ENCODE data around the gene KRT77.
"Not testable (repeated sequence)": the region's sequence is repeated elsewhere in the genome, so short reads cannot be mapped to it uniquely, and the experiment has no call there.

KRT77 gene

GRCh38 chr12:52703424-52703823 is at the start of gene KRT77:
Gene KRT77, minus strand, starts transcription at chr12:52703524. Its CDS starts 90 bp downstream, at chr12:52703434.
- no peak for DNase-seq

DNA sequence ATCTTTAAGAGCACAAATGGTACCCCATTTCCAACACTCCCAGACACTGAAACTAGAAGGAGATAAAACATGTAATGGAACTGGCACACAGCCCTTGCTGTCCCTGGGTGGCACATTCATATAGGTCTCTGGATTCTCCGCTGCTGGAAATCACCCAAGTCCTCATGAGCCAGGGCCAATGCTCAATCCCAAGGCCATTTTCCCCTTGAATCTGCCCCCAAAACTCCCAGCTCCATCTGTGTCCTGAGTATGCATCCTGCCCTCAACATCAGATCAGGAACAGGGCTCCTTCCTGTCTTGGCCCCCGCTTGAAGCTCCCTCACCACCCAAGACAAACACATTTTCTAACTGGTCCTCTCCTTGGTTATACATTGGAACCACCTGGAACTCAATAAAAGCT is 49.2 kb upstream of the KRT77 start:
- DNase-seq, result no peak

- DNase-seq, result no peak
Measured at GRCh38 chr12:52751795-52752194, 48.5 kb upstream of the KRT77 start.

DNA sequence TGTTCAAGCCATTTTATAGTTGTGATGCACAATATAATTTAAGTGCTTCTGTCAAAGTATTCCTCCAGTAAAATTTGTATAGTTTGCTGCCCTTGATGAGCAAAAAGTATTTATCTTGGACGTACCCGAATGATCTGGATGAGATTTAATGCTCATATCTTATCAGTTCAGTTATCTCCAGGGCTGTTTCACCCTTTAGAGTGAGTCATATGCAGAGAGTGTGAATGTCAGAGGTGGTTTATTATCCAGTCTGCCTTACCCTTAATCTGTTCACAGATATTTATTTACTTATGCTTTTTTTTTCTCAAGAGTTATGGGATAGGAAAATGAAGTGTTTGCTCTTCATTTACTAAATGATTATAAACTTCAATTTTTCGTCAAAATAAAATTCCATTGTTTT is 47.2 kb upstream of the KRT77 start:
- not testable (repeated sequence) for DNase-seq

- DNase-seq, result no peak
Measured at GRCh38 chr12:52749827-52750226, 46.5 kb upstream of the KRT77 start.

- DNase-seq, result no peak
Measured at GRCh38 chr12:52748578-52748977, 45.3 kb upstream of the KRT77 start.

GRCh38 chr12:52745554-52745953 is 42.2 kb upstream of the KRT77 start:
- DNase-seq, result no peak

- no peak for DNase-seq
Measured at GRCh38 chr12:52744493-52745156, 41.3 kb upstream of the KRT77 start.

DNA sequence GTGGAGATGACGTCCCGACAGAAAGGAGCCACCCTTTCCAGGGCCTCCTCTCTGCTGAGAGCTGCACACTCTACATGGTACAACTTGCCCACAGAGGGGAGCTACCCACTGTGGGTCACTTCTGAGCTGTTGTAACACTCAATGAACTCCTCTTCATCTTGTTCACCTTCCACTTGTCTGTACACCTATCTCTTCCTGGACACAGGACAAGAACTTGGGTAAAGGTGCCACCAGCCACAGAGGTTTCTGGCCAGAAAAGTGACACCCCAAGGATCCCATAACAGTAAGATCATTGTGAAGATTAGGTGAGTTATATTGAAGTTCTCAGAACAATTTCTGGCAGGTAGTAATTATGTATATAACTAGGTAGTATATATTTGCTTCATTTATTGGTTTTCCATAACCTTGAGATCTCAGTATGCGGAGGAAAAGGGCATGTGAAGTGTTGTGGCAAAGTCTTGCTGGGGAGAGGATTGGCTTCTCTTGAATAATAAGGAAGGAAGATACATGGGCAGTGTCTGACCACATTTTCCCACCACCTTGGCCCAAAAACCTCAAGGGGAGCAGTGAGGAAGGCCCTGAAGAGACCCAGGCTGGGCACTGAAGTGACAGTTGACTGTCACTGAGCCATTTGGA is 39.6 kb upstream of the KRT77 start:
- DNase-seq, result no peak

GRCh38 chr12:52742196-52742580 is 38.9 kb upstream of the KRT77 start:
- no peak for DNase-seq

DNA sequence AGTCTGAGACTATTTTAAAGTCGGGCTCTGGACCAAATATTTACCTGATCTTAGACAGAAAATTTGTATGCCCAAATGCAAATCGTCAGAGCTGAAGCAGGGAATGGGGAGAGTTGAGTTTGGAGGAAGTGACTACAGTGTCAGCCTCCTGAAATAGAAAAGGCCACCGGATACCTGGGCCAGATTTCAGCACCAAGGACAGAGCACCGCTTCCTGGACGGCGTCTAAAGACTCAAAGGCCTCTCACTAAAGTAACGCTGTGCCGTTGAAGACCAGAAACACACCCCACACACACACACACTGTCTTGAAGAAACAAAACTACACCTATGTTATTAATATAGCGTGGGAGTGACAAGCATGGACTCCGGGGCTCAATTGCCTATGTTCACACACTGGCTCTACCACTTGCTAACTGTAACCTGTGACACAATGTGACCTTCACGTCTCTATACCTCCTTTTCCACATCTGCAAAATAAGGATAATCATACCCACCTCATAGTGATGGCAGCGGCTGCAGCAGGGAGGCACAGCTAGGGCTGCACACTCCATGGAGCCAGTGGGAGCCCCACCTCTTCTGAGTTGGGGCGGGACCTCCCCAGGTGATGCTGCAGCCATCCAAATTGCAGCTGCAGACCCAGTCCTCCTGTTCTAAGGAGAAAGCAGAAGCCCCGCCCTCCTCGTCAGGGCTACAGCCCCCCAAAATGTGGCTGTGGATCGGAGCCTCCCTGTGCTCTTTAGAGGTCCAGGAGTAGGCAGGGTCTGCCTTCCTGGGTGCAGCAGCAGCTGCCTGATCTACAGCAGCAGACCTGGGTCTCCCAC is 38.3 kb upstream of the KRT77 start:
- peak; percentile 8 for DNase-seq

- DNase-seq, result no peak
Measured at GRCh38 chr12:52740584-52740983, 37.3 kb upstream of the KRT77 start.

GRCh38 chr12:52739963-52740362 is 36.6 kb upstream of the KRT77 start:
- no peak for DNase-seq

DNA sequence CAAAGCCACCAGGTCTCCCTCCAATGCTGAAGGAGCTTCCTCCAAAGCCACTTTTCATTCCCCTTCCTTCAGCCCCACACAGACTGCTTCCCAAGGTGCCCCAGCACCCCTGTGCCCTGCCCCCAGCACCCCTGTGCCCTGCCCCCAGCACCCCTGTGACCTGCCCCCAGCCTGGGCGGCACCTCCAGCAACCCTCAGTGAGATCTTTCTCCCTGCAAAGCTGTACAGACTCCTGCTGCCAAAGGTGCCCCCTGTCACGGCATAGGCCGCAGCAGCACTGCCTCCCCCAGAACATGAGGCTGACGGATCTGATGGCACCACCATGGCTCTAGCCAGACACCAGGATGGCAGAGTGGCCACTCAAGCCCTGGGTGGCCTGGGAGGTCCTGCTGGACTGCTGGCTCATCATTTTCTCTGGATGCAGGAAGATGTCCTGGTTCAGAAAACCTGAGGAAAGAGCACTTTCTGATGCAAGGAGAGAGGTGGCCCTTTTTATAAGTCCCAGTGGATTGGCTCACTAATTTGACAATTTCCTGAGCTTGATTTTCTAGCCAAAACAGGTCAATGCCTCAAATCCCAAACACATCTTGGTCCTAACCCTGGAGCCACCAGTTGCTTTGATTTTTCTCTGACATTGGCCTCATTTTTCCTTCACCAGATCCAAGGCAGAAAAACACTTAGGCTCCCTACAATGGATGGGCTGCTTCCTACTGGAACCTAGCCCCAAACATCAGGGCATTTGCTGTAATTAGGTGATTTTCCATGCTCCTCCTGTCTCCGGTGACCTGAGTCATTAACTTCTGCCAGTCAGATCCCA is 32.7 kb upstream of the KRT77 start:
- DNase-seq, result no peak

DNA sequence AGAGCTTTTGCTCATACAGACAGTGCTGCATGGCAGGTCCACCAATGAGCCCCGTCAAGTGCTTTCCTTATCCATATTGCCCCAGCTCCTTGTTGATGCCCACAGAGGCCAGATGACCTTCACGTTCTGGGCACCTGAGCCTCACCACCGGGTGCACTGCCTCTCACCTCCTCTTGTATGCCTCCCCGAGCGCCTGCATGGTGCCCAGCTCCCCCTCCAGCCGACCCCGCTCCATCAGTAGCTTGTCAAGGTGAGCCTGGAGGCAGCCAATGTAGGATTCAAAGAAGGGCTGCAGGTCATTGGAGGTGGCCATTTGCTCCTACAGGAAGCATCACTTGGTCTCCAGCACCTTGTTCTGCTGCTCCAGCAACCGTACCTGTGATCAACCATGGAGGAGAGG is 31.8 kb upstream of the KRT77 start:
- no peak for DNase-seq

GRCh38 chr12:52730793-52731192 is 27.5 kb upstream of the KRT77 start:
- no peak for DNase-seq

GRCh38 chr12:52730383-52730782 is 27.1 kb upstream of the KRT77 start:
- DNase-seq, result no peak

DNA sequence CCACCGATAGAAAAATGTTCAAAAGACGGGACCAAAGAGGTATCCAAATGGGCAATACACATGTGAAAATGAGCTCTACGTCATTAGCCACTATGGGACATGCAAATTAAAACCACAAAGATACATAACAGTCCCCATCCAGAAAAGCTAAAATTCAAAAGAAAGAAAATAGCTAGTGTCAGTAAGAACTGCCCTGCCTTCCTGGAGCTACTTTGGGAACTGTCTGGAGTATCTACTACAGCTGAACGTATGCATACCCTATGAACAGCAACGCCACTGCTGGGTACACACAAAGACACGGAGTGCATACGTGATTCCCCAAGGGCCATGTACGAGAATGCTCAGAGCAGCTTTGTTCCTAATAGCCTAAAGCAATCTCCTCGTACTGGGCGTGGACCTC is 25.8 kb upstream of the KRT77 start:
- DNase-seq, result no peak

DNA sequence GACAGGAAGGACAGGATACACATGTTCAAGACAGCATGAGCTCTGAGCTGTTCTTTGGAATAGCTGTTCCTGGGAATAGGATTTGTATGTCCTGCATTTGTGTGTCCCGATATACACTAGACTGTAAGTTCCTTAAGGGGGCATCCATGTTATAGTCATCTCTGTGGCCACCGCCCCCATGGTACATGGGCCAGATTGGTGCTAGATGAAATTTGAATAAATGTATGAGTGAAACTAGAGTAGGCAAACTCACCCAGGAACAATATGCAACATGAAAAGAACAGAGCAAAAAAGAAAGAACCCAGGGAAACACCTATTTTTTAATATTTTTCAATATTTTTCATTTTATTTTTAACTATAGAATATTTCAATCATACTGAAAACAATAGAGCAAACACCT is 25.1 kb upstream of the KRT77 start:
- no peak for DNase-seq

GRCh38 chr12:52727037-52727436 is 23.7 kb upstream of the KRT77 start:
- DNase-seq, result no peak

DNA sequence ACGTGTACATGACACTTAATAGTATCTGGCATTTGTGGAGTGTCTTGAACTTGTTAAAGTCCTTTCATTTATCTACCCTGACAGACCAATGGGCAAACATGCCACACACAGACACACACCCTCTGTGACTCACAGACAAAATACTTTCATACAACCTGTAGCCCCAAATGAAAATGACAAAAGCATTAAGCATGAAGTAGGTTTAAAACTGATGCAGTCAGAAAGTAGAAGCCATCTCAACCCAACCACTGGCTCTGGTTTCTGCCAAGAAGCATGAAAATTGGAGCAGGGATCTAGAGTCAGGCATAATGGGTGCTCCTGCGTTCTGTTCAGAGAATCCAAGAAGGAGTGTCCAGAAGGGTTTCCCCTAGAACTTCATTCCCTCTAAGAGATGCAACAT is 23.1 kb upstream of the KRT77 start:
- no peak for DNase-seq

- no peak for DNase-seq
Measured at GRCh38 chr12:52724384-52724783, 21.1 kb upstream of the KRT77 start.

GRCh38 chr12:52722680-52723079 is 19.4 kb upstream of the KRT77 start:
- no peak for DNase-seq

All from HCEC 1CT (cell line).